ENCODE results near the gene PARK7. TPM values are rescaled to one million over a fixed set of nuclear protein-coding genes. Genes with fewer than 3 reads are reported as not detected.

The PARK7 gene
- total and polyA plus RNA-seq, 2 experiments from 2014 or later = 178 to 679 TPM

DNA sequence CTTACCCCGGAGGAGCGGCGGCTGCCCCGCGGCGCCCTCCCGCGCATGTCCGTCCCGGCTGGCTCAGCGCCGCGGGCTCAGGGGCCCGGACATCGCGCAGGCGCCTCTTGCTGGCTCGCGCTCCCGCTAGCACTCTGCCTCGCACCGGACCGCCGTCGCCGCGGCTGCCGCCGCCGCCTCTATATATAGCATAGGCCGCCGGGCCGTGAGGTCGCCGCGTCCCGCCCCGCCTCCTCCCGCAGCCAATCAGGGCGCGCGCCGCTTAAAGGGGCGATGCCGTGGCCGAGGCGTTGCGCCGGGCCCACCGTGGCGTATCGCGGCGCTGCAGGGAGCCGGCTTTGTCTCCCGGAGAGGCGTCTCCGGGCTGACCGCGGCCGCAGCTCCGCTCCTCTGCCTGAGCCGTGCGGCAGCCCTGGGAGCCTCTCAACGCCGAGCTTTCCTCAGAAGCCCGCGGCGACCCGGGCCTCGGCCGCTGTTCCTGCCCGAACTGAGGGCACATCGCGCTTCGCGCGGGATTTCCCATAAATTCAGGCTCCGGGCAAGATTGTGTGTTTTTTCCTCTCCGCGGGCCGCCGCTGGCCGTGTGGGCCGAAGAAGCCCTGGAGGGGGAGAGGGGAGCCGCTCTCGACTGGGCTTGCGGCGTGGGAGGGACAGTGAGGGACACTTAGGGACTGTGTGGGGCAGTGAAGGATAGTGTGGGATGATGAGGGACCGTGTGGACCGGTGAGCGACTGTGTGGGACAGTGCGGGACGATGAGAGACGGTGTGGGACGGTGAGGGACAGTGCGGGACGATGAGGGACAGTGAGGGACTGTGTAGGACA lies 64.9 kb downstream of the PARK7 start, which contains the start of gene ERRFI1:
Gene ERRFI1 (minus strand): TSS at position 157 of the 823 bp plus-strand sequence. CDS start 10,690 bp downstream, outside the sequence.
- Mint-ChIP-seq H3K9me3 (peaks cover 4% of the 10 kb centered on the region; the same call in 1 of the 3 replicates), H3K4me3 (peak within 1 kb of the TSS; percentile 90), H3K4me1 (peaks cover 51% of the 10 kb centered on the region), H3K36me3 (ENCODE audit: low read depth) (peaks cover 5% of the 10 kb centered on the region; the same call in 2 of the 3 replicates), H3K27me3 (ENCODE audit: insufficient read depth, low read depth, poor library complexity) (peaks cover 19% of the 10 kb centered on the region), H3K27ac (peak within 1 kb of the TSS; percentile 88)
- H3K4me3 ChIP-seq = peak within 1 kb of the TSS; percentile 85
- no peaks in the 10 kb centered on the region for H3K36me3 ChIP-seq (ENCODE audit: insufficient read depth)
- no peaks in the 10 kb centered on the region for H3K9me2 ChIP-seq (ENCODE audit: insufficient read depth)
- peaks cover 35% of the 10 kb centered on the region for H4K20me1 ChIP-seq (replicated peaks; ENCODE audit: insufficient read depth)
- H3F3A ChIP-seq (replicated peaks; ENCODE audit: low read depth) = no peaks in the 10 kb centered on the region; the same call in 1 of the 2 replicates
- peak within 1 kb of the TSS; percentile 53; the same call in 1 of the 2 replicates for H2AFZ ChIP-seq
- peak within 1 kb of the TSS; percentile 94 for H3K4me2 ChIP-seq
- DNase-seq (ENCODE audit: low spot score) = peak; percentile 95
- H3K4me1 ChIP-seq (ENCODE audit: insufficient read depth) = peaks cover 61% of the 10 kb centered on the region
- H3K27me3 ChIP-seq (ENCODE audit: insufficient read depth) = no peaks in the 10 kb centered on the region
- TF ChIP-seq EZH2phosphoT487 (IDR thresholded peaks at IDR 0.05; ENCODE audit: unreplicated experiment) = no peak
- TF ChIP-seq CREB1 (CRISPR knock-in tag; IDR thresholded peaks at IDR 0.05; ENCODE audit: low read depth) = peak; percentile 77
- TF ChIP-seq ZNF114 (CRISPR knock-in tag; IDR thresholded peaks at IDR 0.05) = no peak
- TF ChIP-seq JUNB (IDR thresholded peaks at IDR 0.05; ENCODE audit: unreplicated experiment) = no peak
- TF ChIP-seq POLR2AphosphoS5 (IDR thresholded peaks at IDR 0.05; ENCODE audit: low read depth) = peak; percentile 87
- TF ChIP-seq, protein P1, sequence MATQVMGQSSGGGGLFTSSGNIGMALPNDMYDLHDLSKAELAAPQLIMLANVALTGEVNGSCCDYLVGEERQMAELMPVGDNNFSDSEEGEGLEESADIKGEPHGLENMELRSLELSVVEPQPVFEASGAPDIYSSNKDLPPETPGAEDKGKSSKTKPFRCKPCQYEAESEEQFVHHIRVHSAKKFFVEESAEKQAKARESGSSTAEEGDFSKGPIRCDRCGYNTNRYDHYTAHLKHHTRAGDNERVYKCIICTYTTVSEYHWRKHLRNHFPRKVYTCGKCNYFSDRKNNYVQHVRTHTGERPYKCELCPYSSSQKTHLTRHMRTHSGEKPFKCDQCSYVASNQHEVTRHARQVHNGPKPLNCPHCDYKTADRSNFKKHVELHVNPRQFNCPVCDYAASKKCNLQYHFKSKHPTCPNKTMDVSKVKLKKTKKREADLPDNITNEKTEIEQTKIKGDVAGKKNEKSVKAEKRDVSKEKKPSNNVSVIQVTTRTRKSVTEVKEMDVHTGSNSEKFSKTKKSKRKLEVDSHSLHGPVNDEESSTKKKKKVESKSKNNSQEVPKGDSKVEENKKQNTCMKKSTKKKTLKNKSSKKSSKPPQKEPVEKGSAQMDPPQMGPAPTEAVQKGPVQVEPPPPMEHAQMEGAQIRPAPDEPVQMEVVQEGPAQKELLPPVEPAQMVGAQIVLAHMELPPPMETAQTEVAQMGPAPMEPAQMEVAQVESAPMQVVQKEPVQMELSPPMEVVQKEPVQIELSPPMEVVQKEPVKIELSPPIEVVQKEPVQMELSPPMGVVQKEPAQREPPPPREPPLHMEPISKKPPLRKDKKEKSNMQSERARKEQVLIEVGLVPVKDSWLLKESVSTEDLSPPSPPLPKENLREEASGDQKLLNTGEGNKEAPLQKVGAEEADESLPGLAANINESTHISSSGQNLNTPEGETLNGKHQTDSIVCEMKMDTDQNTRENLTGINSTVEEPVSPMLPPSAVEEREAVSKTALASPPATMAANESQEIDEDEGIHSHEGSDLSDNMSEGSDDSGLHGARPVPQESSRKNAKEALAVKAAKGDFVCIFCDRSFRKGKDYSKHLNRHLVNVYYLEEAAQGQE (IDR thresholded peaks at IDR 0.05; ENCODE audit: unreplicated experiment) = no peak
- TF ChIP-seq EZH2 (IDR thresholded peaks at IDR 0.05; ENCODE audit: low read depth, unreplicated experiment) = no peak
- no peak for TF ChIP-seq STAT1 (IDR thresholded peaks at IDR 0.05; ENCODE audit: unreplicated experiment)
- peak; percentile 86 for ATAC-seq
- H3K27ac ChIP-seq (ENCODE audit: low read depth) = no peak within 1 kb of the TSS
- H3K79me2 ChIP-seq (replicated peaks; ENCODE audit: insufficient read depth) = peaks cover 44% of the 10 kb centered on the region

DNA sequence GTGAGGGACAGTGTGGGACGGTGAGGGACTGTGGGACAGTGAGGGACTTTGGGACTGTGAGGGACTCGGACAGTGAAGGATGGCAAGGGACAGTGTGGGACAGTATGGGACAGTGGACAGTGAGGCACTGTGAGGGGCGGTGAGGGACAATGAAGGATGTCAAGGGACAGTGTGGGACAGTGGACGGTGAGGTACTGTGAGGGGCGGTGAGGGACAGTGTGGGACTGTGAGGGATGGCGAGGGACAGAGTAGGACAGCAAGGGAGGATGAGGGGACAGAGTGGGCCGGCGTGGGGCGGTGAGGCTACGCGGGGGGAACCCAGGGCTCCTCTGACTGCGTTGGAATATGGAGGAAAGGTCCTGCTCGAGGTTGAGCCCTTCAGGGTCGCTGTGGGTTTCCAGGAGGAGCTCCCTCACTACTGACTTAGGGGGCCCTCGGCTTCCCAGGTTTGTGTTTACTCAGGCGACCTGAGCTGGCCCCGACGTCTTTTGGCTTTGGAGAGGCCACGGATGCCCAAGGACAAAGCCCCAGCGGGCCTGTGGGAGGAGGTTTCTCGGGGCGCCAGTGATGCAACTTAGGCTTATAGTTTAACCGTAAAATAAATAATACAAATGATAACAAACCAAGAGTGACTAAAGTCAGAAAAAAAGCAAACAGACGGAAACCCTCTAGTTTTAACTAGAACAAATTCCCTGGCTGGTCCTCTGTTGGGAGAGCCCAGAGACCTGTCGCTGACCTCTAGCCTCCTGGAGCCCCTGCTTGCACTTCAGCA lies 65.7 kb downstream of the PARK7 start:
- Histone ChIP-seq H3F3A (replicated peaks; ENCODE audit: low read depth) (no peaks in the 10 kb centered on the region; the same call in 1 of the 2 replicates), H3K79me2 (replicated peaks; ENCODE audit: insufficient read depth) (peaks cover 36% of the 10 kb centered on the region), H3K36me3 (ENCODE audit: insufficient read depth) (no peaks in the 10 kb centered on the region), H3K9me2 (ENCODE audit: insufficient read depth) (no peaks in the 10 kb centered on the region), H4K20me1 (replicated peaks; ENCODE audit: insufficient read depth) (peaks cover 29% of the 10 kb centered on the region), H3K27me3 (ENCODE audit: insufficient read depth) (no peaks in the 10 kb centered on the region), H3K4me1 (ENCODE audit: insufficient read depth) (peaks cover 54% of the 10 kb centered on the region), H3K4me3 (peak overlapping the region; percentile 85), H2AFZ (no peak overlapping the region), H3K4me2 (peak overlapping the region; percentile 94), H3K27ac (ENCODE audit: low read depth) (peak overlapping the region; percentile 58)
- Mint-ChIP-seq H3K4me1 (peaks cover 44% of the 10 kb centered on the region), H3K27ac (peak overlapping the region; percentile 54; the same call in 1 of the 2 replicates), H3K27me3 (ENCODE audit: insufficient read depth, low read depth, poor library complexity) (peaks cover 19% of the 10 kb centered on the region), H3K36me3 (ENCODE audit: low read depth) (peaks cover 5% of the 10 kb centered on the region; the same call in 2 of the 3 replicates), H3K4me3 (peak overlapping the region; percentile 70), H3K9me3 (peaks cover 4% of the 10 kb centered on the region; the same call in 1 of the 3 replicates)
- ATAC-seq (peak; percentile 12), DNase-seq (ENCODE audit: low spot score) (peak; percentile 55)
- TF ChIP-seq, protein P1 (IDR thresholded peaks at IDR 0.05; ENCODE audit: unreplicated experiment) = no peak
- no peak for TF ChIP-seq JUNB (IDR thresholded peaks at IDR 0.05; ENCODE audit: unreplicated experiment)

Measured in GM23338 (cell line).